Lower lobe of right lung (tissue), 2 donors: ENCODE data around the gene NOA1. TPM values are rescaled to one million over a fixed set of nuclear protein-coding genes. Genes with fewer than 3 reads are reported as not detected.

ENCODE experiments used
- ATAC-seq, 2 donors: fragments of 200-7000 bp; cut with Tn5 transposase; one replicate each; pipeline ENCODE4 v1.9.1; 2020 to 2022; ENCODE audit warnings: mild to moderate bottlenecking in 2 of 2, moderate library complexity in 2 of 2
- DNase-seq: peaks from one replicate; pipeline ENCODE4 v3.0.0-alpha.2; 2020
- H3K27ac ChIP-seq: fragments of 200-600 bp; one replicate; pipeline ENCODE4 v1.8.0; 2022
- H3K27me3 ChIP-seq: fragments of 200-600 bp; one replicate; pipeline ENCODE4 v1.8.0; 2022; ENCODE audit warnings: low read depth
- H3K36me3 ChIP-seq: fragments of 200-600 bp; one replicate; pipeline ENCODE4 v1.8.0; 2022; ENCODE audit warnings: mild to moderate bottlenecking
- H3K4me1 ChIP-seq: fragments of 200-600 bp; one replicate; pipeline ENCODE4 v1.8.0; 2022
- H3K4me3 ChIP-seq: fragments of 200-600 bp; one replicate; pipeline ENCODE4 v1.8.0; 2022; ENCODE audit warnings: mild to moderate bottlenecking
- H3K9me3 ChIP-seq: fragments of 200-600 bp; one replicate; pipeline ENCODE4 v1.8.0; 2022
- CTCF ChIP-seq: fragments of 200-600 bp; IDR thresholded peaks from one replicate; pipeline ENCODE4 v1.8.0; 2022; ENCODE audit warnings: antibody characterized with exemption, mild to moderate bottlenecking
- intact Hi-C: fragments of 100-400 bp; cut with DNase I; formaldehyde crosslinking; loops from one replicate; pipeline ENCODE4 v1.11.0; 2022
- total RNA-seq: library from RNA; stranded (reverse); fragmentation: NEBNext Ultra II Directional; extraction: Animal tissue kit (Norgen Biotek cat#: 25700); gene quantifications from one replicate; pipeline ENCODE4 v1.2.1, GENCODE V29; 2021
- donor health status: DM: no; HTN: yes; CAD: no; lungs with severe emphysema.

NOA1 gene
- total RNA-seq, 1 donor from 2014 or later = 14.9 TPM

GRCh38 chr4:56973336-56973735 lies 4.1 kb downstream of the NOA1 start:
- TF ChIP-seq CTCF = no peak
- no peaks in the 10 kb centered on the region for H3K9me3 ChIP-seq
- H3K36me3 ChIP-seq = peaks cover 60% of the 10 kb centered on the region
- no peak overlapping the region for H3K27ac ChIP-seq
- ATAC-seq (no peak), DNase-seq (no peak)
- no peak overlapping the region for H3K4me3 ChIP-seq
- intact Hi-C loops = no loop called here
- H3K4me1 ChIP-seq = peaks cover 23% of the 10 kb centered on the region
- H3K27me3 ChIP-seq = no peaks in the 10 kb centered on the region

- H3K27me3 ChIP-seq = no peaks in the 10 kb centered on the region
- peaks cover 65% of the 10 kb centered on the region for H3K36me3 ChIP-seq
- no peak for TF ChIP-seq CTCF
Measured at GRCh38 chr4:56972809-56973208, 4.6 kb downstream of the NOA1 start.

GRCh38 chr4:56972389-56972788 lies 5.0 kb downstream of the NOA1 start:
- Histone ChIP-seq H3K9me3 (no peaks in the 10 kb centered on the region), H3K4me1 (peaks cover 23% of the 10 kb centered on the region), H3K27ac (no peak overlapping the region), H3K27me3 (no peaks in the 10 kb centered on the region), H3K36me3 (peaks cover 69% of the 10 kb centered on the region), H3K4me3 (no peak overlapping the region)
- intact Hi-C loops = no loop called here
- ATAC-seq (no peak), DNase-seq (no peak)
- no peak for TF ChIP-seq CTCF

More at GRCh38 chr4:56972809-56973208, 4.6 kb downstream of the NOA1 start:
- no peaks in the 10 kb centered on the region for H3K9me3 ChIP-seq
- H3K4me1 ChIP-seq = peaks cover 23% of the 10 kb centered on the region
- no peak overlapping the region for H3K4me3 ChIP-seq
- no peak overlapping the region for H3K27ac ChIP-seq
- ATAC-seq = no peak
- intact Hi-C loops = no loop called here
- no peak for DNase-seq

GRCh38 chr4:56971383-56971782 lies 6.0 kb downstream of the NOA1 start:
- H3K27ac ChIP-seq = no peak overlapping the region
- no peak for ATAC-seq
- H3K4me3 ChIP-seq = no peak overlapping the region
- no peaks in the 10 kb centered on the region for H3K9me3 ChIP-seq
- H3K36me3 ChIP-seq = peaks cover 79% of the 10 kb centered on the region
- peaks cover 21% of the 10 kb centered on the region for H3K4me1 ChIP-seq
- no peaks in the 10 kb centered on the region for H3K27me3 ChIP-seq
- no peak for DNase-seq
- no peak for TF ChIP-seq CTCF
- intact Hi-C loops = no loop called here

- intact Hi-C loops = no loop called here
Measured at GRCh38 chr4:56961107-56961500, 16.3 kb downstream of the NOA1 start.

More at GRCh38 chr4:56961107-56961500, 16.3 kb downstream of the NOA1 start:
- Histone ChIP-seq H3K4me3 (no peak overlapping the region), H3K9me3 (no peaks in the 10 kb centered on the region), H3K36me3 (peaks cover 49% of the 10 kb centered on the region), H3K4me1 (peaks cover 6% of the 10 kb centered on the region), H3K27me3 (no peaks in the 10 kb centered on the region), H3K27ac (no peak overlapping the region)
- no peak for TF ChIP-seq CTCF
- ATAC-seq = no peak
- no peak for DNase-seq
